Calu3 (cell line): ENCODE measurements around the gene CYB5R3. TPM values are rescaled to one million over a fixed set of nuclear protein-coding genes. Genes with fewer than 3 reads are reported as not detected.
A peak's percentile ranks its signal among the peaks of the same experiment; 100 is the strongest.

Experiments
- BruUV-seq: library from RNA; stranded (reverse); fragments of 400-500 nt; replicated peaks from 2 replicates; lab custom pipeline; 2021; lab: Mats Ljungman, UMichigan
- CTCF ChIA-PET: fragments of 300-600 bp; sonication (Branson Sonifier 250); formaldehyde crosslinking; loops from one replicate; lab custom pipeline; 2022; ENCODE audit warnings: antibody characterized with exemption; lab: Charles Lee
- DNase-seq: peaks from one replicate; pipeline ENCODE4 v3.0.0; 2022
- H3K27ac Mint-ChIP-seq: one replicate; pipeline ENCODE4 v1.8.0; 2022; ENCODE audit warnings: mixed read lengths; ENCODE audit not compliant: unreplicated experiment
- H3K27me3 Mint-ChIP-seq: one replicate; pipeline ENCODE4 v1.8.0; 2022; ENCODE audit warnings: mixed read lengths; ENCODE audit not compliant: unreplicated experiment
- H3K36me3 Mint-ChIP-seq: one replicate; pipeline ENCODE4 v1.8.0; 2022; ENCODE audit warnings: mild to moderate bottlenecking, moderate library complexity, mixed read lengths; ENCODE audit not compliant: insufficient read depth, unreplicated experiment
- H3K4me1 Mint-ChIP-seq: one replicate; pipeline ENCODE4 v1.8.0; 2022; ENCODE audit warnings: mild to moderate bottlenecking, low read depth, mixed read lengths; ENCODE audit not compliant: unreplicated experiment
- H3K4me3 Mint-ChIP-seq: one replicate; pipeline ENCODE4 v1.8.0; 2022; ENCODE audit warnings: mild to moderate bottlenecking, low read depth, moderate library complexity, mixed read lengths; ENCODE audit not compliant: unreplicated experiment
- H3K9me3 Mint-ChIP-seq: one replicate; pipeline ENCODE4 v1.8.0; 2022; ENCODE audit warnings: low read depth, mixed read lengths; ENCODE audit not compliant: unreplicated experiment
- intact Hi-C: fragments of 100-400 bp; cut with micrococcal nuclease; formaldehyde crosslinking; loops from one replicate; pipeline ENCODE4 v1.10.0; 2022; ENCODE audit not compliant: unreplicated experiment
- total RNA-seq: library from RNA; stranded (reverse); gene quantifications from 2 replicates; pipeline ENCODE4 v1.2.3, GENCODE V29; 2022
- TF ChIP-seq, protein P1 (sequence below): fragments of 200-600 bp; IDR thresholded peaks from one replicate; pipeline ENCODE4 v1.8.0; 2022; ENCODE audit warnings: antibody characterized with exemption; ENCODE audit not compliant: unreplicated experiment

The CYB5R3 gene
- total RNA-seq, 1 experiment from 2014 or later = 101 TPM

GRCh38 chr22:42684462-42685195 lies 35.4 kb upstream of the CYB5R3 start:
- no peaks in the 10 kb centered on the region for H3K27me3 Mint-ChIP-seq
- H3K9me3 Mint-ChIP-seq = peaks cover under 1% of the 10 kb centered on the region
- peaks cover 52% of the 10 kb centered on the region for H3K4me1 Mint-ChIP-seq
- H3K4me3 Mint-ChIP-seq = no peak overlapping the region
- TF ChIP-seq, protein P1, sequence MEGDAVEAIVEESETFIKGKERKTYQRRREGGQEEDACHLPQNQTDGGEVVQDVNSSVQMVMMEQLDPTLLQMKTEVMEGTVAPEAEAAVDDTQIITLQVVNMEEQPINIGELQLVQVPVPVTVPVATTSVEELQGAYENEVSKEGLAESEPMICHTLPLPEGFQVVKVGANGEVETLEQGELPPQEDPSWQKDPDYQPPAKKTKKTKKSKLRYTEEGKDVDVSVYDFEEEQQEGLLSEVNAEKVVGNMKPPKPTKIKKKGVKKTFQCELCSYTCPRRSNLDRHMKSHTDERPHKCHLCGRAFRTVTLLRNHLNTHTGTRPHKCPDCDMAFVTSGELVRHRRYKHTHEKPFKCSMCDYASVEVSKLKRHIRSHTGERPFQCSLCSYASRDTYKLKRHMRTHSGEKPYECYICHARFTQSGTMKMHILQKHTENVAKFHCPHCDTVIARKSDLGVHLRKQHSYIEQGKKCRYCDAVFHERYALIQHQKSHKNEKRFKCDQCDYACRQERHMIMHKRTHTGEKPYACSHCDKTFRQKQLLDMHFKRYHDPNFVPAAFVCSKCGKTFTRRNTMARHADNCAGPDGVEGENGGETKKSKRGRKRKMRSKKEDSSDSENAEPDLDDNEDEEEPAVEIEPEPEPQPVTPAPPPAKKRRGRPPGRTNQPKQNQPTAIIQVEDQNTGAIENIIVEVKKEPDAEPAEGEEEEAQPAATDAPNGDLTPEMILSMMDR = no peak
- intact Hi-C loops = no loop called here
- BruUV-seq = no TSS peak
- CTCF ChIA-PET = no interaction called here
- no peak for DNase-seq
- H3K36me3 Mint-ChIP-seq = peaks cover 26% of the 10 kb centered on the region
- no peak overlapping the region for H3K27ac Mint-ChIP-seq

DNA sequence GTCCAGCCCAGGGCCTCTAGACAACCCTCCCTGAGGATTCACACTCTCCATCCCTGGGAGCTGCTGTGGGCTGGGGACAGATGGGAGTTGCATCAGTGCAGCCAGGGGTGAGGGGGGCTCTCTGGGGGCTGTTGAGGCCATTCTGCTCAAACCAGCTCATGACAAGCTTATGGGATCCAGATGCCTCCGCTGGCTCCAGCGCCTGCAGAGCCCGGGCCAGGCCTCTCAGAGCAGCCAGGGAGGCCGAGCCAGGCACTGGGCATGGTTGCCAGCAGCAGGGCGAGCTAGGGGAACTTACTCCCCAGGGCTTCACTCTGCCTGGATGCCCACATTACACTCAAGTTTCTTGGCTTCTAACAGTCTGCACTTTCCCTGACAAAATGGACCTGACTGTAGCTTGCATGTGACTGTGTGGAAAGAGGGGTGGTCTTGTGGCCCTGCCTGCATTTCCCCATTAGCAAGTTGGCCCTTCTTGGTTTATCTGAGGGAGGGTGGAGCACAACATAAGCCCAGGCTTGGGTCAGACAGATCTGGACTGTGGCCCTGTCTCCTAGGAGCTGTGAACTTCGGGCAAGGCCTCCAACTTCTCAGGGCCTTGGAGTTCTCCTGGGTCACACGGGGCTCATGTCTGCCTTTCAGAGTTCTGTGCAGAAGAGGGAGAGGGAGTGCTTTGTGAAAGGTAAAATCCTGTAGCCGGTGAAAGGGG lies 34.5 kb upstream of the CYB5R3 start:
- Mint-ChIP-seq H3K36me3 (peaks cover 22% of the 10 kb centered on the region), H3K27ac (no peak overlapping the region), H3K4me3 (no peak overlapping the region), H3K9me3 (peaks cover 2% of the 10 kb centered on the region), H3K27me3 (no peaks in the 10 kb centered on the region), H3K4me1 (peaks cover 46% of the 10 kb centered on the region)
- CTCF ChIA-PET = interaction anchor here (1.7 kb wide), 1 partner anchor 14 kb away, joined by 4 read pairs; no protein-coding TSS in a partner anchor
- DNase-seq = no peak
- TF ChIP-seq, protein P1 = no peak
- intact Hi-C loops = no loop called here
- no TSS peak for BruUV-seq

DNA sequence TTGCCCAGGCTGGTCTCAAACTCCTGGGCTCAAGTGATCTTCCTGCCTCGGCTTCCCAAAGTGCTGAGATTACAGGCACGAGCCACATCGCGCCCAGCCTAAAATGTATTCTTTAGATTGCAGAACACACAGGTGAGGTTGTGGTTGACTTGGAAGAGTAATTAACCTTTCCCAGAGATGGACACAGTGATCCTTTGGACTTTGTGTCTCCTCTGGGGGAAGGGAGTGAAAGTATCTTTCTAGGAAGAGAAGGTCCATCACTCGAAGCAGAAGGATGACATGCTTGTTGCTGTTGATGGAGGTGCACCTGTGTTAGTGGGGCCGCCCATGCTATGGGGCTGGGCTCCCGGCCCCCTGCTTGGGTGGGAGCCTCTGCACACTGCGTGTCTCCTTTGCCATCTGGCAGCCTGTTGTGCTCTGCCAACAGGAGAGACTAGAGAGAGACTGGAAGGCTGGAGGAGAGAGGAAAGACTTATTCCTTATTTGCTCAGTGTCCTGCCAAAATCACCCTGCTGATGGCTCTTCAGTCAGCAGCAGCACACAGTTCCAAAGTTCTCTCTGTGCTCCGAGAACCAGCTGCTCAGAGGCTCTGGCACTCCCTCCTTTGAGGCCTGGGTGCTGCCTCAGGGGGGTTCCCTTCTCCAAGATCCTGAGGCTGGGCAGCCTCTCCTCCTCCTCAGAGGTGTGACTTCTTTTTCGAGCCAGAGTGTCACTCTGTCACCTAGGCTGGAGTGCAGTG lies 33.1 kb upstream of the CYB5R3 start:
- intact Hi-C loops = no loop called here
- DNase-seq = no peak
- Mint-ChIP-seq H3K4me3 (no peak overlapping the region), H3K9me3 (peaks cover 8% of the 10 kb centered on the region), H3K27ac (peak overlapping the region; percentile 58), H3K36me3 (peaks cover 14% of the 10 kb centered on the region), H3K4me1 (peaks cover 40% of the 10 kb centered on the region), H3K27me3 (no peaks in the 10 kb centered on the region)
- no TSS peak for BruUV-seq
- TF ChIP-seq, protein P1 = no peak
- CTCF ChIA-PET = interaction anchor here (1.7 kb wide), 1 partner anchor 15 kb away, joined by 4 read pairs; no protein-coding TSS in a partner anchor

DNA sequence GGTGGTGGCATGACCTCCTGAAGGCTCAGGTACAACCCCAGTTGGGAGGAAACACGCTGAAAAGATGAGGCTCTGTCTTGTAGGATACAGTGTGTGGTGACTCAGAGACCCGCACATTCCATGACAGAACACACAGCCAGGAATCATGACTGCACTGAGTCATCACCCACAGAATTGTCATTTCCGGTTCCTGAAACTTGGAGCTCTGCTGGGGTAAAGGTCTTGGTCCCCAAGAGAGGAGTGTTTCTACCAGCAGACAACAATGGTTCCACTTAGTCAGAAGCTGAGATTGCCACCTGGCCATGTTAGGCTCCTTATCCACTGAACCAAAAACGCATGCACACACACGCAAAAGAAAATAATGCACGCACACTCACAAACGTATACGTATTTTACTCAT lies 31.5 kb upstream of the CYB5R3 start:
- H3K9me3 Mint-ChIP-seq = peaks cover 8% of the 10 kb centered on the region
- peaks cover 26% of the 10 kb centered on the region for H3K4me1 Mint-ChIP-seq
- intact Hi-C loops = no loop called here
- TF ChIP-seq, protein P1 = no peak
- H3K36me3 Mint-ChIP-seq = peaks cover 5% of the 10 kb centered on the region
- DNase-seq = peak; percentile 69
- no peak overlapping the region for H3K4me3 Mint-ChIP-seq
- H3K27ac Mint-ChIP-seq = peak overlapping the region; percentile 58
- no peaks in the 10 kb centered on the region for H3K27me3 Mint-ChIP-seq
- CTCF ChIA-PET = interaction anchor here (0.6 to 1.1 kb wide), 2 partner anchors 27 to 187 kb away, joined by 3 to 6 read pairs; no protein-coding TSS in a partner anchor
- no TSS peak for BruUV-seq
